Measurements from ENCODE around the gene ZNF660.

- no peak for TF ChIP-seq ELF1 (IDR thresholded peaks at IDR 0.05)
- no peak for TF ChIP-seq FOSL2 (IDR thresholded peaks at IDR 0.05; ENCODE audit: borderline replicate concordance, low read depth)
- TF ChIP-seq CTCF (IDR thresholded peaks at IDR 0.05), result no peak
Observed at GRCh38 chr3:44612678-44613077, 27.9 kb downstream of the ZNF660 start.
